ENCODE measurements around the gene LAP3.

The LAP3 gene

DNA sequence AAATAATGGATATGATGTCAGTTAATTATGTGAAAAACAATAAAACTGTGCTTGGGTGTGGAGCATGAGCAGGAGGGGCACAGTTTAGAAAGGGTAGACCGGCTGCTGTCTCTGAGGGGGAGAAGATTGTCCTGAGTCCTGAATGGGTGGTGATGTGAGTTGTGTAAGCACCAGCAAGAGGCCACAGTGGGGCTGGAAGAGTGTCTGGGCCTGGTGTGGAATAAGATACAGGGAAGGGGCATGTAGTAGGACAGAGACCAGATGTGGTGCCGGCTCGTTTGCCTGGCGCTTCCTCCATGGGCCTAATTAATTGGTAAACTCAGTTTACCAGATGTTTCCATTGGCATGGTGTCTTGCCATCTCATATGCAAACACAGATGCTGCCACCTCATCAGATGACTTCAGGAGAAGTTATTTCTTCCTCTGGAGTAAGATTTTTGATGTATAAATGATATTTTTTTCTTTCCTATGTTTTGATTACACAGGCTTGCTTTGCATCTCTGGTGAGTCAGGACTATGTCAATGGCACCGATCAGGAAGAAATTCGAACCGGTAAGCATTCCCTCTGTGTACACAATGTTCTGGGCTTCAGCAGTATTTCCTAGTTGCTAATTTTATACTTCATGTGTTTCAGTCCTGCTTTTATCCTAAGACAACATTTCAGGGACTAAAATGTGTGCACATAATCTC, 42.6 kb downstream of the LAP3 start:
- peak; percentile 12 for DNase-seq

DNA sequence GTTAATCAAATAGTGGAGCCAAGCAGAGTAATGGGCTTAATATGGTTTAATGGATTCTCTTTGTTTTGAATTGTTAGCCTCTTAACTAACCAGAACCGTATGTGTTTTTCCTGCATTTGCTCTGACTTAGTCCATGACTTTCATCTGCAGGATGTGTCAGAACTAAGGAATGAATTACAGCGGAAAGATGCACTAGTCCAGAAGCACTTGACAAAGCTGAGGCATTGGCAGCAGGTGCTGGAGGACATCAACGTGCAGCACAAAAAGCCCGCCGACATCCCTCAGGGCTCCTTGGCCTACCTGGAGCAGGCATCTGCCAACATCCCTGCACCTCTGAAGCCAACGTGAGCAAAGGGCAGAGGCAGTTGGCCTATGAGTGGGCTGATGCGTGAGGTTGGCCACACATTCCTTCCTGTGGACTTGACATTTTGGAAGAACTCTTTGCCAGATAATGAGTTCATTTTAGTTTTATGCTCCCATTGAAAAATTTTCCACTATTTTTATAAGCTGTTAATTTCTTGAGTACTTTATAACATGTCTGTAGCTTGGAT, 46.5 kb downstream of the LAP3 start:
- no peak for DNase-seq

GRCh38 chr4:17624821-17625220, 47.8 kb downstream of the LAP3 start:
- no peak for DNase-seq

GRCh38 chr4:17630228-17630627, 53.2 kb downstream of the LAP3 start:
- peak; percentile 17 for DNase-seq

GRCh38 chr4:17633600-17633999, 56.6 kb downstream of the LAP3 start:
- DNase-seq: no peak

- DNase-seq: no peak
Observed at GRCh38 chr4:17635056-17635455, 58.1 kb downstream of the LAP3 start.

DNA sequence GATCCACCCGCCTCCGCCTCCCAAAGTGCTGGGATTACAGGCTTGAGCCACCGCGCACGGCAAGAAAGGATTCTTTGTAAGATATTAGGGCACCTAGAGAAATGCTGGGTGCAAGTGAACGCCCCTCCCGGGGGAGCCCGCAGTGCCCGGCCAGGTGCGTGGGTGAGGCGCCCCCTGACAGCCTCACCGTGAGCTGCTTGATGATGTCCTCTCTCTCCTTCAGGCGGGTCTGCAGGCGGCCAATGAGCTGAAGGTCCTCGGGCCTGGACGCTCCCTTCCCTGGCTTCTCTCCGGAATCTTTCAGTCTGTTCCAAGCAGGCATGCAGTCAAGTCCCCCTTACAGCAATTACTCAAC, 59.3 kb downstream of the LAP3 start:
- DNase-seq: no peak

DNA sequence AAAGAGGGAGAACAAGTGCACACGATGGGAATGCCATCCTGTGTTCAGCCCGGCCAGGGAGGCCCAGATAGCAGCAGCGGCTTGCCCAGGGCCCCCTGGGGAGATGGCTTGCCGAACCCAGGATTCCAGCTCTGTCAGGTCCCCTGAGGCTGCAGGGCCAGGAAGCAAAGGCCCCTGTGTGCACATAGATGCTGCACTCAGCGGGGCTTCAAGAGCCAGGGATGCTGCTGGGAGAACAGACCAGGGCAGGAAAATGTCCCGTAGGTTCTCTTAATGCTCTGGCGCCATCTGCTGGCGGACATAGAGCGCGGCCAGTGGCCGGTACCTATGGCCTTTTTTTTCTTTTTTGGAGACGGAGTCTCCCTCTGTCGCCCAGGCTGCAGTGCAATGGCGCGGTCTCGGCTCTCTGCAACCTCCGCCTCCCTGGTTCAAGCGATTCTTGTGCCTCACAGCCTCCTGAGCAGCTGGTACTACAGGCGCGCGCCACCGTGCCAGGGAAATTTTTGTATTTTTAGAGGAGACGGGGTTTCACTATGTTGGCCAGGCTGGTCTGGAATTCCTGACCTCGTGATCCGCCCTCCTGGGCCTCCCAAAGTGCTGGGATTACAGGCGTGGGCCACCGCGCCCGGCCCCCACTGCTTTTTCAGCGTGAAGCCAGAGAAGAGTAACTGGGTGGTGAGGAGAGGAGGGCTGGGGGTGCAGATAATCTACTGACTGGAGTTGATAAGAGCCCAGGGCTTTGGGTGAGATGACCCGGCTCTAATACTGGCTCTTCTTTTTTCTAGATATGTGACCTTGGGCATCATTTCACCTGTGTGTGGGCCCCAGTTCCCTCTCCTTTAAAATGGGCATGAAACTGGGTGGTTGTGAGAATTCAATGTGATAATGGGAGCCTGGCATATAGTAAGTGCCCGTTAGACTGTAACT, 60.0 kb downstream of the LAP3 start:
- peak; percentile 93 for DNase-seq

- no peak for DNase-seq
Observed at GRCh38 chr4:17639136-17639535, 62.1 kb downstream of the LAP3 start.

- no peak for DNase-seq
Observed at GRCh38 chr4:17642398-17642783, 65.4 kb downstream of the LAP3 start.

GRCh38 chr4:17646693-17647092, 69.7 kb downstream of the LAP3 start:
- peak; percentile 22 for DNase-seq

GRCh38 chr4:17647176-17647806, 70.3 kb downstream of the LAP3 start:
- DNase-seq: no peak

GRCh38 chr4:17647927-17648326, 70.9 kb downstream of the LAP3 start:
- DNase-seq: peak; percentile 30

- no peak for DNase-seq
Observed at GRCh38 chr4:17650406-17650805, 73.4 kb downstream of the LAP3 start.

DNA sequence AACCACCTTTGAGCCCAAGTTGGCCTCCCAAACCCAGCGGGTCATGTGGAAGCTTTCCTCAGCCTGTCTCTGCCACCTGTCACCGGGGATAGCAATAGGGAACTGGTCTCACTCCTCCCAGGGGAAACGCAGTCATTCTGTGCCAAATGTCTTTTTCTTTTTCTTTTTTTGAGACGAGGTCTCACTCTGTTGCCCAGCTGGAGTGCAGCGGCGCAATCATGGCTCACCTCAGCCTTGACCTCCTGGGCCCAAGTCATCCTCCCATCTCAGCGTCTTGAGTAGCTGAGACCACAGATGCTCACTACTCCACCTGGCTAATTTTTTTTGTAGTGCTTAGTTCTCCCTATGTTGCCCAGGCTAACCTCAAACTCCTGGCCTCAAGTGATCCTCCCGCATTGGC, 77.7 kb downstream of the LAP3 start:
- no peak for DNase-seq

DNA sequence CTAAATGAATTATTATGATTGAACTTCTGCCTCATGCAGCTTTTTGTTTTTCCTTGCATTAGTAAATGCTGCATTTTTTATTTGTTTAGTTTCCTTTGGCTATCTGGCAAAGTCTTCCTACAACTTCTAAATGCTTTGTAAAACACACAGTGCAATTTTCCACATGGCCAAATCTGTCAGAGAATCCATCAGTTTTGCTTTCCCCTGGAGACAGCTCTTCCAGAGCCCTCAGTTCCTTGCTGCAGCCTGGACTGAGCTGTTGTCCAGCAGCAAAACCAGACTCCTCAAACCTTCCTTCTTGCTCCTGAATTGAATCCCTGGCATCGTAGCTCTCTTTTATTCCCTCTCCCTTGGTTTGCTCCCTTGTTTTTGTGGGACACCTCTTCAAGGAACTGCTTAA, 80.1 kb downstream of the LAP3 start:
- DNase-seq: no peak
